Naive thymus-derived CD8-positive, alpha-beta T cell (primary cell): Measurements from ENCODE around the gene SLC2A4. TPM values are rescaled to one million over a fixed set of nuclear protein-coding genes. Genes with fewer than 3 reads are reported as not detected.

ENCODE experiments used
- ATAC-seq, 2 donors: fragments of 150-1000 bp; cut with Tn5 transposase in 1 of 2; sonication (Bioruptor Pico), chemical (Tn5 transposase) in 1 of 2; 1 replicate in 1 of 2; 2 replicates in 1 of 2; pipeline ENCODE4 v1.10.0; 2021; ENCODE audit warnings: mild to moderate bottlenecking in 2 of 2, moderate library complexity in 2 of 2
- POLR2A ChIA-PET: fragments of 350-600 bp; sonication (Branson Sonifier 250); formaldehyde crosslinking; loops from one replicate; lab custom pipeline; 2021; ENCODE audit warnings: antibody characterized with exemption; lab: Charles Lee
- DNase-seq, 10 donors: peaks; one replicate each; pipeline versions ENCODE4 v3.0.0 to v3.0.0-alpha.2; 2020 to 2022
- H3K27ac Mint-ChIP-seq, 10 donors: one replicate each; pipeline ENCODE4 v1.8.0; 2020 to 2022; ENCODE audit warnings: mild to moderate bottlenecking in 10 of 10, mixed read lengths in 10 of 10, moderate library complexity in 4 of 10, inconsistent platforms in 1 of 10
- H3K27me3 Mint-ChIP-seq, 5 donors: one replicate each; pipeline ENCODE4 v1.8.0; 2021 to 2022; ENCODE audit warnings: mixed read lengths in 5 of 5
- H3K36me3 Mint-ChIP-seq, 3 donors: one replicate each; pipeline ENCODE4 v1.8.0; 2020 to 2022; ENCODE audit warnings: mixed read lengths in 3 of 3, mild to moderate bottlenecking in 2 of 3, inconsistent platforms in 1 of 3
- H3K4me1 Mint-ChIP-seq, 4 donors: one replicate each; pipeline ENCODE4 v1.8.0; 2021 to 2022; ENCODE audit warnings: mixed read lengths in 4 of 4
- H3K4me3 Mint-ChIP-seq, 10 donors: one replicate each; pipeline ENCODE4 v1.8.0; 2020 to 2022; ENCODE audit warnings: mild to moderate bottlenecking in 10 of 10, mixed read lengths in 10 of 10, moderate library complexity in 6 of 10, inconsistent platforms in 1 of 10
- H3K9me3 Mint-ChIP-seq, 9 donors: one replicate each; pipeline ENCODE4 v1.8.0; 2020 to 2022; ENCODE audit warnings: mixed read lengths in 9 of 9, mild to moderate bottlenecking in 3 of 9, inconsistent platforms in 1 of 9, moderate library complexity in 1 of 9
- polyA plus RNA-seq, 3 donors: library from polyadenylated mRNA; unstranded; fragments of 300-500 nt; fragmentation: Illumina TruSeq; gene quantifications; one replicate each; pipeline ENCODE4 v1.2.3, GENCODE V29; 2021
- total RNA-seq, 8 experiments: library from RNA in 2 of 8; stranded (reverse) in 2 of 8; gene quantifications; one replicate each; pipeline ENCODE4 v1.2.3 and lab custom pipeline; 2021 to 2026

The SLC2A4 gene
- total and polyA plus RNA-seq, 5 experiments from 2014 or later = not detected

DNA sequence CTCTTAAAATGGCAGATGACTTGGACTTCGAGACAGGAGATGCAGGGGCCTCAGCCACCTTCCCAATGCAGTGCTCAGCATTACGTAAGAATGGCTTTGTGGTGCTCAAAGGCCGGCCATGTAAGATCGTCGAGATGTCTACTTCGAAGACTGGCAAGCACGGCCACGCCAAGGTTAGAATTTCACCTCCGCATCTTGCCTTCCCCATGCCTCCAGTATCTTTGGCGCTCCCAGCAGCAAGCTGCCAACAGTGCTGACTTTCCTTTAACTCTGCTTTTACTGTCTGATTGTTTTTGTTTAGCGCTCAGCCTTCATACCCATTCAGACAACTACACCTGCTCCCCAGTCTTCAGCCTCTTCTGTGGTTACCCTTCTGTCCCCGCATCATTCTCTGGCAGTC is 28.1 kb downstream of the SLC2A4 start:
- Mint-ChIP-seq H3K27ac (peak overlapping the region; percentile 95 to 100 (median 99)), H3K4me3 (peak overlapping the region; percentile 90 to 99 (median 96)), H3K36me3 (peaks cover 17 to 59% (median 27%) of the 10 kb centered on the region in 3 donors), H3K27me3 (peaks cover 0 to 4% (median 0%) of the 10 kb centered on the region in 5 donors), H3K9me3 (no peaks in the 10 kb centered on the region), H3K4me1 (peaks cover 31 to 65% (median 60%) of the 10 kb centered on the region in 4 donors)
- DNase-seq (no peak), ATAC-seq (no peak)
- POLR2A ChIA-PET = interaction anchor here (0.6 to 14.2 kb wide), 14 partner anchors 8 to 263 kb away, joined by 3 to 168 read pairs (median 4); partner anchors contain the start of genes ACAP1, NEURL4, SLC2A4 and TMEM102

DNA sequence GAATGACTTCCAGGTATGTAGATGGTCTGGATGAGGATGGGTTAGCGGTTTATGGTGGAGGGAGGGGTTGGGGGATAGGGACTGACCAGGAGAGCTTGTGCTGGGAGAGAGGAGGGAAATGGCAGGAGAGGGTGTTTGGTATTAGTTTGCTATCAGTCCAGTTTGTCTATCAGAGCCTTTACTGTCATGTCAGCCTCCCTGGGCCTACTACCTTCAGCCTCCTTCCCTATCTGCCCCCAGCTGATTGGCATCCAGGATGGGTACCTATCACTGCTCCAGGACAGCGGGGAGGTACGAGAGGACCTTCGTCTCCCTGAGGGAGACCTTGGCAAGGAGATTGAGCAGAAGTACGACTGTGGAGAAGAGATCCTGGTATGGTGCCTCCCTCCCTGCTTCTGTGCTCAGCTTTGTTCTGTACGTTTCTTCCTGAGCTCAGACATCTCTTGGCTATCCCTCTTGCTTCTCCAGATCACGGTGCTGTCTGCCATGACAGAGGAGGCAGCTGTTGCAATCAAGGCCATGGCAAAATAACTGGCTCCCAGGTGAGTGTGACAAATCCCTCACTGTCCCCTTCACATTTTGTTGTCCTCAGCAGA is 29.7 kb downstream of the SLC2A4 start:
- POLR2A ChIA-PET = interaction anchor here (2.9 to 14.2 kb wide), 4 partner anchors 10 to 39 kb away, joined by 11 to 168 read pairs (median 84); partner anchors contain the start of genes ACAP1 and NEURL4
- H3K36me3 Mint-ChIP-seq = peaks cover 17 to 62% (median 27%) of the 10 kb centered on the region in 3 donors

GRCh38 chr17:7312432-7313087 is 31.0 kb downstream of the SLC2A4 start:
- peak overlapping the region; percentile 7 to 95 (median 78) for H3K4me3 Mint-ChIP-seq
- POLR2A ChIA-PET = interaction anchor here (0.9 to 14.2 kb wide), 10 partner anchors 9 to 61 kb away, joined by 3 to 168 read pairs (median 6); partner anchors contain the start of genes ACAP1, CLDN7, CTDNEP1 and ELP5
- peaks cover 17 to 67% (median 27%) of the 10 kb centered on the region in 3 donors for H3K36me3 Mint-ChIP-seq

More for the DNA sequence above, 29.7 kb downstream of the SLC2A4 start:
- peaks cover 37 to 73% (median 66%) of the 10 kb centered on the region in 4 donors for H3K4me1 Mint-ChIP-seq
- H3K9me3 Mint-ChIP-seq = no peaks in the 10 kb centered on the region
- H3K27ac Mint-ChIP-seq = peak overlapping the region; percentile 19 to 100 (median 99)
- DNase-seq (no peak), ATAC-seq (no peak)
- H3K27me3 Mint-ChIP-seq = peaks cover 0 to 4% (median 0%) of the 10 kb centered on the region in 5 donors
- H3K4me3 Mint-ChIP-seq = peak overlapping the region in 8 of 10 donors; percentile 18 to 93 (median 71)

GRCh38 chr17:7313088-7313889 is 31.8 kb downstream of the SLC2A4 start:
- H3K9me3 Mint-ChIP-seq = no peaks in the 10 kb centered on the region
- peaks cover 37 to 77% (median 66%) of the 10 kb centered on the region in 4 donors for H3K4me1 Mint-ChIP-seq

More at GRCh38 chr17:7312432-7313087, 31.0 kb downstream of the SLC2A4 start:
- Mint-ChIP-seq H3K4me1 (peaks cover 37 to 77% (median 65%) of the 10 kb centered on the region in 4 donors), H3K27ac (peak overlapping the region; percentile 81 to 97 (median 92)), H3K9me3 (no peaks in the 10 kb centered on the region), H3K27me3 (no peaks in the 10 kb centered on the region)
- ATAC-seq (no peak), DNase-seq (no peak)

GRCh38 chr17:7313890-7314718 is 32.6 kb downstream of the SLC2A4 start:
- Mint-ChIP-seq H3K27ac (peak overlapping the region; percentile 88 to 97 (median 92)), H3K27me3 (no peaks in the 10 kb centered on the region)

More at GRCh38 chr17:7313088-7313889, 31.8 kb downstream of the SLC2A4 start:
- POLR2A ChIA-PET = interaction anchor here (0.6 to 14.2 kb wide), 15 partner anchors 8 to 172 kb away, joined by 3 to 168 read pairs (median 6); partner anchors contain the start of genes ACAP1, CLDN7, CTDNEP1 and ELP5
- Mint-ChIP-seq H3K36me3 (peaks cover 17 to 69% (median 30%) of the 10 kb centered on the region in 3 donors), H3K4me3 (peak overlapping the region; percentile 36 to 95 (median 84)), H3K27me3 (no peaks in the 10 kb centered on the region), H3K27ac (peak overlapping the region; percentile 81 to 97 (median 92))
- DNase-seq = peak in 1 of 10 donors; percentile 49
- ATAC-seq = no peak

GRCh38 chr17:7314719-7315569 is 33.4 kb downstream of the SLC2A4 start, which contains the start of gene GPS2:
Gene GPS2 (minus strand): TSS chr17:7315360. CDS start chr17:7315052, 308 bp downstream.
- POLR2A ChIA-PET = interaction anchor here (0.6 to 14.2 kb wide), 17 partner anchors 9 to 900 kb away, joined by 3 to 168 read pairs (median 6); partner anchors contain the start of genes ACAP1, CLDN7, NEURL4 and PLSCR3
- no peaks in the 10 kb centered on the region for H3K9me3 Mint-ChIP-seq
- peaks cover 29 to 65% (median 53%) of the 10 kb centered on the region in 4 donors for H3K4me1 Mint-ChIP-seq
- peak within 1 kb of the TSS; percentile 81 to 97 (median 91) for H3K4me3 Mint-ChIP-seq
- peak within 1 kb of the TSS; percentile 88 to 98 (median 96) for H3K27ac Mint-ChIP-seq
- DNase-seq = peak; percentile 88 to 95 (median 92)
- ATAC-seq = peak; percentile 83 to 89
- no peaks in the 10 kb centered on the region for H3K27me3 Mint-ChIP-seq
- peaks cover 8 to 61% (median 23%) of the 10 kb centered on the region in 3 donors for H3K36me3 Mint-ChIP-seq

More at GRCh38 chr17:7313890-7314718, 32.6 kb downstream of the SLC2A4 start:
- peaks cover 32 to 73% (median 62%) of the 10 kb centered on the region in 4 donors for H3K4me1 Mint-ChIP-seq
- ATAC-seq = no peak
- DNase-seq = no peak
- H3K9me3 Mint-ChIP-seq = no peaks in the 10 kb centered on the region
- POLR2A ChIA-PET = interaction anchor here (0.6 to 14.2 kb wide), 18 partner anchors 8 to 901 kb away, joined by 3 to 168 read pairs (median 6); partner anchors contain the start of genes ACAP1, CLDN7, CTDNEP1 and ELP5
- peaks cover 11 to 64% (median 30%) of the 10 kb centered on the region in 3 donors for H3K36me3 Mint-ChIP-seq
- peak overlapping the region; percentile 72 to 95 (median 85) for H3K4me3 Mint-ChIP-seq

DNA sequence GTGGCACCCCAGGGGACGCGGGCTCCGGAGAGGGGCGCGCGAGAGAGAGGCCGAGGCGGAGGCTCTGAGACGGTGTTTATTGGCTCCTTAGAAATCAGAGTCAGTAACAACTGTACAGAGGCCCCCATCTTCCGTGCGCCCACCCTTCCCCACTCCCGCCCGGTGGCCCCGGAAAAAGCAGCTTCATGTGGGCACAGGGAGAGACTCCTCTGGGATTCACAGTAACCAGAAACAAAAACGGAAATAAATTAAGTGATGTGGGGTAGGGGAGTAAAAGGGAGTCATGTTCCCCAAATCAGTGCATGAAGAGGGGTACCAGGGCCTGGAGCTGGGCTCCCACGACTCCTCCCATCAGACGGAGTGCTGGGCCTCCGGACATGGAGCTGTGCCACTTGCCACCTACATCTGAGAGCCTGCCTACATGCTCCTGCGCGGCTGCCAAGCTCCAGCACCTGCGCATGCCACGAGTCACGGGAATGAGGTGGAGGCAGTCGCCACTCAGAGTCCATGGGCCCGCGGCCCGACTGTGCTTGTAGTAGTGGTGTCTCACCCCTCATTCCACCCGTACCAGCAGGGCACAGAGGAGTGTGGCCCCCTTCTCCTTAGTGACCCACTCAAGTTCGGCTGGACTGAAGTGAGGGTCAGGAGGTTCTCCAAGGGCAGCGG is 34.2 kb downstream of the SLC2A4 start:
- Mint-ChIP-seq H3K27ac (peak overlapping the region; percentile 86 to 98 (median 96)), H3K9me3 (no peaks in the 10 kb centered on the region), H3K4me1 (peaks cover 21 to 57% (median 46%) of the 10 kb centered on the region in 4 donors), H3K36me3 (peaks cover under 1 to 58% (median 15%) of the 10 kb centered on the region in 3 donors), H3K4me3 (peak overlapping the region; percentile 81 to 97 (median 91)), H3K27me3 (no peaks in the 10 kb centered on the region)
- DNase-seq (no peak), ATAC-seq (no peak)
- POLR2A ChIA-PET = interaction anchor here (0.9 to 14.2 kb wide), 13 partner anchors 10 to 231 kb away, joined by 3 to 168 read pairs (median 7); partner anchors contain the start of genes ACAP1, NEURL4, POLR2A and SLC2A4

GRCh38 chr17:7317161-7317803 is 35.8 kb downstream of the SLC2A4 start:
- H3K27me3 Mint-ChIP-seq = no peaks in the 10 kb centered on the region

More at GRCh38 chr17:7317161-7317803, 35.8 kb downstream of the SLC2A4 start:
- peaks cover 0 to 59% (median 8%) of the 10 kb centered on the region in 3 donors for H3K36me3 Mint-ChIP-seq
- H3K4me3 Mint-ChIP-seq = peak overlapping the region in 5 of 10 donors; percentile 14 to 74 (median 26)
- no peaks in the 10 kb centered on the region for H3K9me3 Mint-ChIP-seq
- peaks cover 19 to 42% (median 34%) of the 10 kb centered on the region in 4 donors for H3K4me1 Mint-ChIP-seq
- POLR2A ChIA-PET = interaction anchor here (0.7 to 14.2 kb wide), 8 partner anchors 7 to 280 kb away, joined by 3 to 168 read pairs (median 4); partner anchors contain the start of genes ACAP1 and NEURL4
- peak overlapping the region in 8 of 10 donors; percentile 16 to 87 (median 70) for H3K27ac Mint-ChIP-seq
- no peak for DNase-seq
- ATAC-seq = no peak
